A172 (cell line): ENCODE data around the gene ENG. TPM values are rescaled to one million over a fixed set of nuclear protein-coding genes. Genes with fewer than 3 reads are reported as not detected.
"Not testable (repeated sequence)": the region's sequence is repeated elsewhere in the genome, so short reads cannot be mapped to it uniquely, and the experiment has no call there.

Experiments
- DNase-seq: peaks from one replicate; pipeline ENCODE4 v3.0.0-alpha.2; 2015; ENCODE audit warnings: low spot score
- total RNA-seq: library from RNA; depleted of rRNA; stranded (reverse); fragments of >200 nt; shearing (Covaris generic); gene quantifications from 2 replicates; pipeline ENCODE4 v1.2.3, GENCODE V29; 2014

ENG gene
- total RNA-seq, 1 experiment from 2014 or later: 49.5 TPM

- DNase-seq: peak; percentile 90
These were observed 9.6 kb downstream of the ENG start for GRCh38 chr9:127844821-127845359.

GRCh38 chr9:127841087-127841835, 13.2 kb downstream of the ENG start:
- DNase-seq: no peak

DNA sequence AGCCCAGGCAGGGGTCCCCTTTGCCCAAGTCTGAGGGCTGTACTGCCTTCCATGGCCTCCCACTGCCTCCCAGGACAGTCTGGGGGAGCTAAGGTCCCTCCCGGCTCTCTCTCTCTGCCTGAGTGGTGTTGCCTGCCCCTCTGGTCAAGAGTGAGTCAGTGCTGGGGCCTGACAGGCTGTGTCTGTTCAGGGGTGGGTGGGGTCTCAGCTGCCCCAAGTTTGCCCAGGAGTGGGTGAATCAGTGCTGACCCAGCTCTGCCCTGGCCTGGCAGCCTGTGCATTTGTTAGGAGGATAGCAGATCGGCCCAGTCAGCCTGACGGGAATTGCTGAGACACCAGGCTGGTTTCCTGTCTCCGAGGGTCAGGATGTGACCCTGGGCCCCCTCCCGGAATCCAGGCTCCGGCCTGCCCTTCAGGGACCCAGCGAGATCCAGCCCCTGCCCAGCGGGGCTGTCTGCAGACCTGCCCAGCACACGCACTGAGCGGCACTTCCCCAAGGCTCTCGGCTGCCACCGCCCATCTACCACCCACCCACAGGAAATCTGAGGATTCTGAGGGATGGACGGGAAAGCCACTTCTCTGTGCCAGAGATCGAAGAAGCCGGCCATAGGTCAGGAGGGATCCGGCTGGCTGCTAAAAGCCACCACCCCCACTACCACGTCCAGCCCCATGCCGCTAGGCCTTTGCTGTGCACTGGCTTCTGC, 15.9 kb downstream of the ENG start:
- DNase-seq: peak; percentile 99

GRCh38 chr9:127837346-127837745, 17.1 kb downstream of the ENG start:
- DNase-seq: no peak

- not testable (repeated sequence) for DNase-seq
These were observed 17.9 kb downstream of the ENG start for GRCh38 chr9:127836561-127836960.

- DNase-seq: no peak
These were observed 18.4 kb downstream of the ENG start for GRCh38 chr9:127835991-127836516.

DNA sequence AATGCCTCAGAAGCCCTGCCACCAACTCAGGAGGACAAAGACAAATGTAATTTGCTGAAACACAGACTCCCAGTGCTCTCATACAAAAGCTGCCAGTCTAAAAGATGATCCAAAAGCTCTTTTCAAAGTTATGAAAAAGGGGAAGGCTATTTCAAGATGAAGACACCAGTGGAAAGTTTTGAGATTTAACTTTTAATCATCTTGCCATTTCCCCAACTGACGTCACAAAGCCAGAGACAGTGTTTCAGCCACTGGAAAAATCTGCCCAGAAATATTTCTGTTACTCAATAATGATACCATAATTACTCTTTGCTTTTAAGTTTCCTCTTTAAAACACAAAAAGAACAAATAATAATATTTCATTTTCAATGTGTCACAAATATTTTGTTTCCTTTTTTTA, 20.9 kb downstream of the ENG start:
- no peak for DNase-seq

GRCh38 chr9:127832248-127832647, 22.2 kb downstream of the ENG start:
- no peak for DNase-seq

DNA sequence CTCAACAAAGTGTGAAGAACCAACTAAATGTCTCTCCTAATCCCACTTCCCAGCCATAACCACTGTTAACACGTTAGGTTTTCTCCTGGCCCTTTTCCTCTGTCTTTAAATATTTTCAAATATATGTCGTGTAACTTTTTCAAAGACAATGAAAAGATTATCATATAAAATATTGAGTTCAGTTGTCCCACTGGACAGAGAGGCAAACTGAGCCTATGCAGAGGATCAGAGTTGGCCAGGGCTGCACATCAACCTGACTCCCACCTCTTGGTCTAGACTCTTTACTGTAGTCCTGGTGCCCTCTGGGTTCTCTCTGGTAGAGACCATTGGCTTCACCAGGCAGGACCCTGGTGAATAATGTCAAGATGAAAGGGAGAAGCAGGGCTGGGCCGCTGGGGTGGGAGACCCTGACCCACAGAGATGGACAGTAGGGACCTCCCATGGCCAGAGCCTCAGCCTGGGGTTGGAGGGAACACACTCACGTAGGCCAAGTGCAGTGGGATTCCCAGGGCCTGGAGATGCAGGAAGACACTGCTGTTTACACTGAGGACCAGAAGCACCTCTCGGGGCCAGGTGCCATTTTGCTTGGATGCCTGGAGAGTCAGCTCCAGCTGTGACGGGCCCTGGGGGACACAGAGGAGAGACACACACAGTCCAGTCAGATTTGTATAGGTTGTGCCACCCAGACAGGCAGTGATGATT, 25.1 kb downstream of the ENG start:
- DNase-seq: no peak

- no peak for DNase-seq
These were observed 26.0 kb downstream of the ENG start for GRCh38 chr9:127828262-127829031.

GRCh38 chr9:127826253-127826913, 28.1 kb downstream of the ENG start:
- DNase-seq: no peak

DNA sequence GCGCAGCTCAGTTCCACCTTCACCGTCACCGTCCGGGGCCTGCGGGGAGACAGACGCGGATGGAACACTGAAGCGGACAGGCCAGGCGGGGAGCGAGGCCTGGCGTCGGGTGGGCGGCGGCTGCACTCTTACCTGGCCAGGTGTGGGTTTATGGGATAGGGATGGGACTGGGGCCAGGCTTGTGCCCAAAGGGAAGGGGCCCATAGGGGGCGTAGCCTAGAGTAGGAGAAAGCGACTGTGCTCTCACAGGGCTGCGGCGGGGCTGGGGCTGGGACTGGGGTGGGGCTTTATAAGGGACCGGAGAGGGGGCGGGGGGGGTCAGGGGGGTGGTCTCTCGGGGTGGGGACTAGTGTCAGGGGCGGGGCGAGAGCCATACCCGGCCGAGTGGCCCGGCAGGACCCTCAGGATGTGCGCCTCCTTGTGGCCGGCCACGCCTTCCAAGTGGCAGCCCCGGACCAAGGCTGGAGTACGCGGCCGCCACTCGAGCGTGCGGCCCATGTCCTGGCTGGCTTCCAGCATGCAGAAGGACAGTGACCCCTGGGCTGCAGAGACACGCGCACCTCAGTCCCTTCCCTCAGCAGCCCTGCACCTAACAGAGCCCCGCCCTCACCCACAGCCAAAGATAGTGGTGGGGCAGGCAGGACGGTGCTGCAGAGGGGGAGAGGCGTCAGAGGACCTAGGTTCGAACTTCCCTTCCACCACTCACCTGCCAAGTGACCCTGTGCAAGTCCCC, 29.0 kb downstream of the ENG start:
- no peak for DNase-seq

DNA sequence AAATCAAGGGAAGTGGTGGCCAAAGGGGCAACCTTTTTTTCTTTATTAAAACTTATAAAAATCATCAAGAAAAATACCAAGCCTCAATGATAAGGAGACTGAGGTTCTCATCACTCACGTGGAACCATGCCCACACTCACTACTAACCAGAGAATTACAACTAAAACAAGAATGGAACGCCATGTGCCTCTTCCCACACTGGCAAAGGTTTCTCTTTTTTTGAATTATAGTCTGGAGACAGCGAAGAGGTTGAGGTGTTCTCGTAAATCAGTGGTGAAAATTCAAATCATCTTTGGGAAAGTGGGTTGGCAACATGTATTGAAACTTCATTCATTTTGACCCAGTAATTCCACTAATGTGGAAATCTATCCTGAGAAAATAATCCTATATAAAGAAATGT, 32.4 kb downstream of the ENG start:
- no peak for DNase-seq

GRCh38 chr9:127818574-127818973, 35.9 kb downstream of the ENG start:
- no peak for DNase-seq

DNA sequence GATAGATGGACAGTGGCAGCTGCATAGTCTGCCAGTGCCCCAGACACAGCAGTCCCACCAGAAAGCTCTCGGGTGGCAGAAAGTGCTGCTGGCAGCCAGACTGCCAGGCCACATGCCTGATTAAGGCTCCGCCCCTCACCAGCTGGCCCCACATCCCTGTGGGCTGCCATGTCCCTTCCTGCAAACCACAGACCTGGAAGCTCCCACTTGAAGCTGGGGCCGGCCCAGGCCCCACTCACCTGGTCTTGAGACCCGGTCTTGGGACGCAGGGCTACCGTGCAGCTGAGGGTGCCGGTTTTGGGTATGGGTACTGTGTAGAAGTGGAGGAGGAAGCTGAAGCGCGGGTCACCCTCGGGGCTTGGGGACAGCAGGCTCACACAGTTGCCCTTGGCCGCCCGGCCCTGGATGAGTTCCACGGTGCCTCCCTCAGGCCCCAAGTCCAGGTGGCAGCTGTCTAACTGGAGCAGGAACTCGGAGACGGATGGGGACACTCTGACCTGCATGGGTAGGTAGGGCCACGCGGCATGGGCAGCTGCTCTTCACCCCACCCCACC, 36.5 kb downstream of the ENG start:
- no peak for DNase-seq

DNA sequence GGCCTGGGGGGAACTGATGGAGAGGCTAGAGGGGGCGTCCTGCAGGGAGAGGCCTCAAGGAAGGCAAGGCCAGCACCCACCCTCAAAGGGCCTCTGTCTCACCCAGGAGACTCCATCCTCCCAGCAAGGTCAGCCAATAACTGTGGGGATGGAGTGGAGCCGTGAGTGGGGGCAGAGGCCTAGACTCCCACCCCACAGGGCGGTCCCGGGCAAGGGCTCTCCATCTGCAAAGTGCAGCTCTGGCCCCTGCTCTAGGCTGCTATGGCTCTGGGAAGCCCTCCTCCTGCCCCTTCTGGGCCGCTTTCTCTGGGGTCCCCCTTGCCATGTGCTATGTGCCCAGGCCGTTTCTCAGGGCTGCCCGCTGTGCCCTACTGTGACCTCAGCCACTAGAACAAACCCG, 37.7 kb downstream of the ENG start:
- DNase-seq: no peak

GRCh38 chr9:127816362-127816725, 38.1 kb downstream of the ENG start:
- no peak for DNase-seq

DNA sequence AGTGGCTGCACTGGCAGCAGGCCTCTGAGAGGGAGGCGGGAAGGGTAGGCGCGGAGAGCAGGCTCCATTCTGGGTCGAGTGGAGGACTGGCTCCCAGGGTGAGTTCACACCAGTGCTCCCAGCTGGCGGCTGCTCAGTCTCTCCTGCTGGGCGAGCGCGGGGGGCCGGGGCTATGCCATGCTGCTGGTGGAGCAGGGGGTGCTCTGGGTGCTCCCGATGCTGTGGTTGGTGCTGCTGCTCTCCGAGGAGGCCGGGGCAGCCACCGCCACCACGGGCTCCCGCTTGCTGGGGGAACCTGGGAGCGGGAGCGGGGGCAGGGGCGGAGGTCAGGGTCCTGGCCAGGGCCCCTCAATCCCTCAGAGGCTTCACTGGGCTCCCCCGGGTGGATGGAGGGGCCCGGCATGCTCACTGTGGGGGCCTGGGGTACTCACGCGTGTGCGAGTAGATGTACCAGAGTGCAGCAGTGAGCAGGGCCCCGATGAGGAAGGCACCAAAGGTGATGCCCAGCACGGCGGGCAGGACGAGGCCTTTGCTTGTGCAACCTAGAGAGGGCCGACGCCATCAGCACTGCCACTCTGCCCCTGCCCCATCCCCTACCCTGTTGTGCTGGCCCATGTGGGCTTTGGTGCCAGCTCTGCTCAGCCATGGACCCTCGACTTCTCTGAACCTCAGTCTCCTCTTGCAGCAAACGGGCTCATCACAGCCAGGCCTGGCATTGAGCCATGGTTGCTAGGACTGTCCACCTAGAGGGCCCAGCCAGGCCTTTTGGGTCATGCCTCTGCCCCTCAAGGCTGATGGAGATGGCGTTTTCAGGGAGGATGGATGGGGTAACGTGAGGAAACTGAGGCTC, 38.7 kb downstream of the ENG start:
- no peak for DNase-seq
